Lower lobe of right lung (tissue), 2 donors: Measurements from ENCODE around the gene TAS2R20. TPM values are rescaled to one million over a fixed set of nuclear protein-coding genes. Genes with fewer than 3 reads are reported as not detected.

Experiments used
- ATAC-seq, 2 donors: fragments of 200-7000 bp; cut with Tn5 transposase; one replicate each; pipeline ENCODE4 v1.9.1; 2020 to 2022; ENCODE audit warnings: mild to moderate bottlenecking in 2 of 2, moderate library complexity in 2 of 2
- DNase-seq: peaks from one replicate; pipeline ENCODE4 v3.0.0-alpha.2; 2020
- H3K27ac ChIP-seq: fragments of 200-600 bp; one replicate; pipeline ENCODE4 v1.8.0; 2022
- H3K27me3 ChIP-seq: fragments of 200-600 bp; one replicate; pipeline ENCODE4 v1.8.0; 2022; ENCODE audit warnings: low read depth
- H3K36me3 ChIP-seq: fragments of 200-600 bp; one replicate; pipeline ENCODE4 v1.8.0; 2022; ENCODE audit warnings: mild to moderate bottlenecking
- H3K4me1 ChIP-seq: fragments of 200-600 bp; one replicate; pipeline ENCODE4 v1.8.0; 2022
- H3K4me3 ChIP-seq: fragments of 200-600 bp; one replicate; pipeline ENCODE4 v1.8.0; 2022; ENCODE audit warnings: mild to moderate bottlenecking
- H3K9me3 ChIP-seq: fragments of 200-600 bp; one replicate; pipeline ENCODE4 v1.8.0; 2022
- CTCF ChIP-seq: fragments of 200-600 bp; IDR thresholded peaks from one replicate; pipeline ENCODE4 v1.8.0; 2022; ENCODE audit warnings: antibody characterized with exemption, mild to moderate bottlenecking
- intact Hi-C: fragments of 100-400 bp; cut with DNase I; formaldehyde crosslinking; loops from one replicate; pipeline ENCODE4 v1.11.0; 2022
- total RNA-seq: library from RNA; stranded (reverse); fragmentation: NEBNext Ultra II Directional; extraction: Animal tissue kit (Norgen Biotek cat#: 25700); gene quantifications from one replicate; pipeline ENCODE4 v1.2.1, GENCODE V29; 2021
- donor health status: DM: no; HTN: yes; CAD: no; lungs with severe emphysema.

TAS2R20 gene
- total RNA-seq, 1 donor from 2014 or later: 1.3 TPM

- DNase-seq: no peak
Measured at GRCh38 chr12:10959804-10960203, 38.3 kb downstream of the TAS2R20 start.

GRCh38 chr12:10957741-10958140 is 40.4 kb downstream of the TAS2R20 start:
- H3K27me3 ChIP-seq: no peaks in the 10 kb centered on the region
- DNase-seq: no peak

More at GRCh38 chr12:10959804-10960203, 38.3 kb downstream of the TAS2R20 start:
- H3K4me3 ChIP-seq: no peak overlapping the region
- ATAC-seq: no peak
- no peaks in the 10 kb centered on the region for H3K27me3 ChIP-seq
- intact Hi-C loops: no loop called here
- peaks cover 5% of the 10 kb centered on the region for H3K9me3 ChIP-seq
- H3K4me1 ChIP-seq: no peaks in the 10 kb centered on the region
- H3K27ac ChIP-seq: no peak overlapping the region
- TF ChIP-seq CTCF: no peak
- no peaks in the 10 kb centered on the region for H3K36me3 ChIP-seq

GRCh38 chr12:10956085-10956484 is 42.0 kb downstream of the TAS2R20 start:
- Histone ChIP-seq H3K4me1 (no peaks in the 10 kb centered on the region), H3K36me3 (no peaks in the 10 kb centered on the region), H3K27ac (no peak overlapping the region), H3K9me3 (peaks cover 5% of the 10 kb centered on the region), H3K4me3 (no peak overlapping the region), H3K27me3 (no peaks in the 10 kb centered on the region)
- intact Hi-C loops: no loop called here
- DNase-seq (no peak), ATAC-seq (no peak)
- no peak for TF ChIP-seq CTCF

More at GRCh38 chr12:10957741-10958140, 40.4 kb downstream of the TAS2R20 start:
- Histone ChIP-seq H3K36me3 (no peaks in the 10 kb centered on the region), H3K27ac (no peak overlapping the region), H3K4me1 (no peaks in the 10 kb centered on the region), H3K9me3 (peaks cover 5% of the 10 kb centered on the region), H3K4me3 (no peak overlapping the region)
- intact Hi-C loops: no loop called here
- no peak for TF ChIP-seq CTCF
- no peak for ATAC-seq

- no peaks in the 10 kb centered on the region for H3K27me3 ChIP-seq
- intact Hi-C loops: no loop called here
- no peaks in the 10 kb centered on the region for H3K36me3 ChIP-seq
- peaks cover 5% of the 10 kb centered on the region for H3K9me3 ChIP-seq
- no peaks in the 10 kb centered on the region for H3K4me1 ChIP-seq
- ATAC-seq (no peak), DNase-seq (no peak)
- no peak for TF ChIP-seq CTCF
- H3K27ac ChIP-seq: no peak overlapping the region
- no peak overlapping the region for H3K4me3 ChIP-seq
Measured at GRCh38 chr12:10952645-10953044, 45.5 kb downstream of the TAS2R20 start.

Other genes with a start within 250 kb of the TAS2R20 start
- gene TAS2R7, start 195.7 kb downstream of the TAS2R20 start, total RNA-seq: not detected
- gene TAS2R8, start 191.0 kb downstream of the TAS2R20 start, total RNA-seq: not detected
- not detected for gene TAS2R9, start 188.1 kb downstream of the TAS2R20 start, total RNA-seq
- 0.35 TPM for gene TAS2R10, start 171.9 kb downstream of the TAS2R20 start, total RNA-seq
- 1.7 TPM for gene PRR4, start 148.8 kb downstream of the TAS2R20 start, total RNA-seq
- gene PRH1, start 114.0 kb downstream of the TAS2R20 start, total RNA-seq: 13.9 TPM
- 0.92 TPM for gene TAS2R13, start 88.7 kb downstream of the TAS2R20 start, total RNA-seq
- not detected for gene PRH2, start 69.1 kb downstream of the TAS2R20 start, total RNA-seq
- 1.2 TPM for gene TAS2R14, start 59.0 kb downstream of the TAS2R20 start, total RNA-seq
- 0.50 TPM for gene TAS2R50, start 11.4 kb downstream of the TAS2R20 start, total RNA-seq
- gene TAS2R19, start 24.3 kb upstream of the TAS2R20 start, total RNA-seq: 2.8 TPM
- 1.9 TPM for gene TAS2R31, start 33.1 kb upstream of the TAS2R20 start, total RNA-seq
- gene TAS2R46, start 64.0 kb upstream of the TAS2R20 start, total RNA-seq: 1.7 TPM
- not detected for gene TAS2R43, start 94.0 kb upstream of the TAS2R20 start, total RNA-seq
- gene TAS2R30, start 136.3 kb upstream of the TAS2R20 start, total RNA-seq: 3.9 TPM
- gene SMIM10L1, start 172.9 kb upstream of the TAS2R20 start, total RNA-seq: 8.4 TPM
- not detected for gene TAS2R42, start 188.6 kb upstream of the TAS2R20 start, total RNA-seq